ENCODE results near the gene RSL24D1.

The RSL24D1 gene

GRCh38 chr15:55234800-55235104, 38.0 kb upstream of the RSL24D1 start:
- H3K27ac ChIP-seq, result no peak overlapping the region
- TF ChIP-seq Cebpa-rat (IDR thresholded peaks at IDR 0.05), result no peak
- no peaks in the 10 kb centered on the region for H3K36me3 ChIP-seq
- H3K9ac ChIP-seq, result no peak overlapping the region
- no peak overlapping the region for H3K4me3 ChIP-seq
- H3K27me3 ChIP-seq, result no peaks in the 10 kb centered on the region
- H3K4me1 ChIP-seq, result no peaks in the 10 kb centered on the region
- H3K9me3 ChIP-seq, result no peaks in the 10 kb centered on the region
- no peak overlapping the region for H3K4me2 ChIP-seq
- no peaks in the 10 kb centered on the region for H4K20me1 ChIP-seq

- no peak for TF ChIP-seq Cebpa-rat (IDR thresholded peaks at IDR 0.05)
- Histone ChIP-seq H3K36me3 (no peaks in the 10 kb centered on the region), H3K4me3 (no peak overlapping the region), H4K20me1 (no peaks in the 10 kb centered on the region), H3K4me1 (no peaks in the 10 kb centered on the region), H3K9me3 (no peaks in the 10 kb centered on the region), H3K9ac (no peak overlapping the region), H3K27ac (no peak overlapping the region), H3K4me2 (no peak overlapping the region), H3K27me3 (no peaks in the 10 kb centered on the region)
Measured at GRCh38 chr15:55234104-55234799, 37.5 kb upstream of the RSL24D1 start.

- Histone ChIP-seq H3K4me2 (no peak overlapping the region), H3K9me3 (no peaks in the 10 kb centered on the region), H3K27me3 (no peaks in the 10 kb centered on the region), H3K4me1 (no peaks in the 10 kb centered on the region), H4K20me1 (no peaks in the 10 kb centered on the region), H3K36me3 (no peaks in the 10 kb centered on the region), H3K4me3 (no peak overlapping the region), H3K9ac (no peak overlapping the region), H3K27ac (no peak overlapping the region)
- TF ChIP-seq Cebpa-rat (IDR thresholded peaks at IDR 0.05), result no peak
Measured at GRCh38 chr15:55231455-55231854, 34.7 kb upstream of the RSL24D1 start.

- no peaks in the 10 kb centered on the region for H3K36me3 ChIP-seq
Measured at GRCh38 chr15:55230953-55231352, 34.2 kb upstream of the RSL24D1 start.

GRCh38 chr15:55230051-55230670, 33.4 kb upstream of the RSL24D1 start:
- no peak overlapping the region for H3K4me3 ChIP-seq
- H3K27ac ChIP-seq, result no peak overlapping the region
- no peak overlapping the region for H3K4me2 ChIP-seq
- no peaks in the 10 kb centered on the region for H3K36me3 ChIP-seq
- no peaks in the 10 kb centered on the region for H3K4me1 ChIP-seq
- no peaks in the 10 kb centered on the region for H3K27me3 ChIP-seq
- no peak for TF ChIP-seq Cebpa-rat (IDR thresholded peaks at IDR 0.05)
- no peaks in the 10 kb centered on the region for H3K9me3 ChIP-seq
- no peaks in the 10 kb centered on the region for H4K20me1 ChIP-seq
- H3K9ac ChIP-seq, result no peak overlapping the region

More at GRCh38 chr15:55230953-55231352, 34.2 kb upstream of the RSL24D1 start:
- Histone ChIP-seq H3K9ac (no peak overlapping the region), H3K9me3 (no peaks in the 10 kb centered on the region), H3K4me1 (no peaks in the 10 kb centered on the region), H3K4me2 (no peak overlapping the region), H3K27me3 (no peaks in the 10 kb centered on the region), H4K20me1 (no peaks in the 10 kb centered on the region), H3K27ac (no peak overlapping the region), H3K4me3 (no peak overlapping the region)
- no peak for TF ChIP-seq Cebpa-rat (IDR thresholded peaks at IDR 0.05)

- Histone ChIP-seq H3K27ac (no peak overlapping the region), H4K20me1 (no peaks in the 10 kb centered on the region), H3K4me3 (no peak overlapping the region), H3K4me1 (peaks cover 25% of the 10 kb centered on the region), H3K9me3 (no peaks in the 10 kb centered on the region), H3K9ac (no peak overlapping the region), H3K4me2 (no peak overlapping the region), H3K36me3 (no peaks in the 10 kb centered on the region), H3K27me3 (no peaks in the 10 kb centered on the region)
- no peak for TF ChIP-seq Cebpa-rat (IDR thresholded peaks at IDR 0.05)
Measured at GRCh38 chr15:55226127-55226526, 29.4 kb upstream of the RSL24D1 start.

- Histone ChIP-seq H3K4me2 (no peak overlapping the region), H3K9ac (no peak overlapping the region), H3K27me3 (no peaks in the 10 kb centered on the region), H3K27ac (no peak overlapping the region), H3K36me3 (no peaks in the 10 kb centered on the region), H4K20me1 (no peaks in the 10 kb centered on the region), H3K9me3 (no peaks in the 10 kb centered on the region), H3K4me1 (peaks cover 31% of the 10 kb centered on the region), H3K4me3 (no peak overlapping the region)
- no peak for TF ChIP-seq Cebpa-rat (IDR thresholded peaks at IDR 0.05)
Measured at GRCh38 chr15:55224892-55225291, 28.2 kb upstream of the RSL24D1 start.

GRCh38 chr15:55222588-55222987, 25.8 kb upstream of the RSL24D1 start:
- no peaks in the 10 kb centered on the region for H3K9me3 ChIP-seq
- no peaks in the 10 kb centered on the region for H4K20me1 ChIP-seq
- peaks cover 37% of the 10 kb centered on the region for H3K4me1 ChIP-seq
- no peak overlapping the region for H3K9ac ChIP-seq
- no peaks in the 10 kb centered on the region for H3K36me3 ChIP-seq
- H3K27ac ChIP-seq, result peak overlapping the region; percentile 60; the same call in 1 of the 2 replicates
- no peak for TF ChIP-seq Cebpa-rat (IDR thresholded peaks at IDR 0.05)
- no peak overlapping the region; the same call in 1 of the 2 replicates for H3K4me3 ChIP-seq
- H3K4me2 ChIP-seq, result peak overlapping the region; percentile 75
- no peaks in the 10 kb centered on the region for H3K27me3 ChIP-seq

GRCh38 chr15:55221090-55222011, 24.6 kb upstream of the RSL24D1 start:
- Histone ChIP-seq H3K4me3 (no peak overlapping the region), H4K20me1 (no peaks in the 10 kb centered on the region), H3K4me2 (peak overlapping the region; percentile 75), H3K27ac (peak overlapping the region; percentile 49; the same call in 1 of the 2 replicates), H3K9me3 (no peaks in the 10 kb centered on the region), H3K9ac (no peak overlapping the region), H3K27me3 (no peaks in the 10 kb centered on the region), H3K4me1 (peaks cover 37% of the 10 kb centered on the region), H3K36me3 (no peaks in the 10 kb centered on the region)
- TF ChIP-seq Cebpa-rat (IDR thresholded peaks at IDR 0.05), result peak; percentile 91

GRCh38 chr15:55220606-55221005, 23.9 kb upstream of the RSL24D1 start:
- H3K9ac ChIP-seq, result no peak overlapping the region
- H3K4me1 ChIP-seq, result peaks cover 37% of the 10 kb centered on the region
- H4K20me1 ChIP-seq, result no peaks in the 10 kb centered on the region
- H3K27ac ChIP-seq, result peak overlapping the region; percentile 49; the same call in 1 of the 2 replicates
- no peak for TF ChIP-seq Cebpa-rat (IDR thresholded peaks at IDR 0.05)
- no peak overlapping the region for H3K4me3 ChIP-seq
- peak overlapping the region; percentile 75 for H3K4me2 ChIP-seq
- no peaks in the 10 kb centered on the region for H3K9me3 ChIP-seq
- H3K27me3 ChIP-seq, result no peaks in the 10 kb centered on the region
- H3K36me3 ChIP-seq, result no peaks in the 10 kb centered on the region
